AG09309 (cell line): ENCODE measurements around the gene PXMP4.
"Not testable (repeated sequence)": the region's sequence is repeated elsewhere in the genome, so short reads cannot be mapped to it uniquely, and the experiment has no call there.

Experiments used
- DNase-seq: peaks from one replicate; pipeline ENCODE4 v3.0.0-alpha.2; 2010; ENCODE audit warnings: low read depth
- H3K4me3 ChIP-seq: 2 replicates; pipeline ENCODE4 v1.5.1; 2011; ENCODE audit warnings: mild to moderate bottlenecking, low read depth, low read length, moderate library complexity; ENCODE audit not compliant: control insufficient read depth
- TF ChIP-seq, protein P1 (sequence below): IDR thresholded peaks from 2 replicates; pipeline ENCODE4 v1.5.1; 2011; ENCODE audit warnings: mild to moderate bottlenecking, low read depth, low read length, inconsistent platforms; ENCODE audit not compliant: insufficient read depth, control insufficient read depth; ENCODE audit errors: missing control alignments

PXMP4 gene

GRCh38 chr20:33707668-33708067 is 12.4 kb downstream of the PXMP4 start:
- no peak overlapping the region for H3K4me3 ChIP-seq
- TF ChIP-seq, protein P1, sequence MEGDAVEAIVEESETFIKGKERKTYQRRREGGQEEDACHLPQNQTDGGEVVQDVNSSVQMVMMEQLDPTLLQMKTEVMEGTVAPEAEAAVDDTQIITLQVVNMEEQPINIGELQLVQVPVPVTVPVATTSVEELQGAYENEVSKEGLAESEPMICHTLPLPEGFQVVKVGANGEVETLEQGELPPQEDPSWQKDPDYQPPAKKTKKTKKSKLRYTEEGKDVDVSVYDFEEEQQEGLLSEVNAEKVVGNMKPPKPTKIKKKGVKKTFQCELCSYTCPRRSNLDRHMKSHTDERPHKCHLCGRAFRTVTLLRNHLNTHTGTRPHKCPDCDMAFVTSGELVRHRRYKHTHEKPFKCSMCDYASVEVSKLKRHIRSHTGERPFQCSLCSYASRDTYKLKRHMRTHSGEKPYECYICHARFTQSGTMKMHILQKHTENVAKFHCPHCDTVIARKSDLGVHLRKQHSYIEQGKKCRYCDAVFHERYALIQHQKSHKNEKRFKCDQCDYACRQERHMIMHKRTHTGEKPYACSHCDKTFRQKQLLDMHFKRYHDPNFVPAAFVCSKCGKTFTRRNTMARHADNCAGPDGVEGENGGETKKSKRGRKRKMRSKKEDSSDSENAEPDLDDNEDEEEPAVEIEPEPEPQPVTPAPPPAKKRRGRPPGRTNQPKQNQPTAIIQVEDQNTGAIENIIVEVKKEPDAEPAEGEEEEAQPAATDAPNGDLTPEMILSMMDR = no peak
- no peak for DNase-seq

DNA sequence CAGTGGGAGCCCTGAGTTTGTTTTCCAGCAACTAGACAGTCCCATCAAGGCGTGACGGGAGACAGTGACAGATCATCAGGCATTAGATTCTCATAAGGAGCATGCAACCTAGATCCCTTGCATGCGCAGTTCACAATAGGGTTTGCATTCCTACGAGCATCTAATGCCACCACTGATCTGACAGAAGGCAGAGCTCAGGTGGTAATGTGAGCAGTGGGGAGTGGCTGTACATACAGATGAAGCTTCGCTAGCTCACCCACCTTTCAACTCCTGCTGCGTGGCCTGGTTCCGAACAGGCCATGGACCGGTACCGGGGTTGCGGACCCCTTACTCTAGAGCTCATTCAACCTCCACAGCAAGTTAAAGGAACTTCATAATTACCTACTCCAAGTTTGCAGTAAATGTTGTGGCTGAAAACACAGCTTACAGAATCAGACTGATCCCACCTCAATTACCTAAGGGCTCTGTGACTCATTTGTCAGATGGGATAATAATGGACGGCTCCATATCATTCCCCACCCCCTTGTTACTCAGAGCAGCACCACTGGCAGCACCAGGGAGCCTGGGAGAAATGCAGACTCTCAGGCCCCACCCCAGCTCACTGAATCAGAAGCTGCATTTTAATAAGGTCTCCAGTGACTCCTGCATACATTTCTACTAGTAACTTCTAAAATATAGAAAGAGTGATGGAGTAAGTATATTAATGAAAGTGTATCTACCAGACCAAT is 15.7 kb downstream of the PXMP4 start:
- DNase-seq = no peak
- TF ChIP-seq, protein P1 = no peak
- no peak overlapping the region for H3K4me3 ChIP-seq

DNA sequence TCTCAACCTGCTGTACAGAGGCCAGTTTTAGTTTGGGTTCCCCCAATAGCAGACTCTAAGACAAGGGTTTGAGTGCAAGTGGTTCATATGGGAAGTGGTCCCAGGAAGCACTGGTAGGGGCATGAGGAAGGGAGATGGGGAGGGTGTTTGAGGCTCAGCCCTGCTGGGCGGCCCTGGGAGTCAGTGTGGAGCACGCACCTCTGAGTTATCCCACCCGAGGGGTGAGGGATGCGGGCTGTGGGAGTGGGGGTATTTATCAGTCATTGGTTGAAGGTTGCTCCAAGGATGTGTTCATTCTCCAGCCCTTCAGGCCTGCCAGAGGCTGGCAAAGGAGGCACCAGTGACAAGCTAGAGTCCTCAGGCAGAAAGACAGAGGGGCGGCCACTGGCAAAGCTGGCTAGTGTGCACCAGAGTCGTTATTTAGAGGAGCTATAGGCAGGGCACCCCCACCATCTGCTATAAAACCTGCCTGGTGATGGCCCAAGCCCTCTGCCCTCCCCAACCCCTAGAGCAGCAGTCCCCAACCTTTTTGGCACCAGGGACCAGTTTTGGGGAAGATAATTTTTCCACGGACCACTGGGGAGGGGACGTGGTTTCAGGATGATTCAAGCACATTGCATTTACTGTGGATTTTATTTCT is 16.5 kb downstream of the PXMP4 start:
- TF ChIP-seq, protein P1 = no peak
- no peak overlapping the region for H3K4me3 ChIP-seq

GRCh38 chr20:33702861-33703260 is 17.2 kb downstream of the PXMP4 start:
- TF ChIP-seq, protein P1 = no peak
- no peak for DNase-seq

More for the DNA sequence above, 16.5 kb downstream of the PXMP4 start:
- DNase-seq = no peak

DNA sequence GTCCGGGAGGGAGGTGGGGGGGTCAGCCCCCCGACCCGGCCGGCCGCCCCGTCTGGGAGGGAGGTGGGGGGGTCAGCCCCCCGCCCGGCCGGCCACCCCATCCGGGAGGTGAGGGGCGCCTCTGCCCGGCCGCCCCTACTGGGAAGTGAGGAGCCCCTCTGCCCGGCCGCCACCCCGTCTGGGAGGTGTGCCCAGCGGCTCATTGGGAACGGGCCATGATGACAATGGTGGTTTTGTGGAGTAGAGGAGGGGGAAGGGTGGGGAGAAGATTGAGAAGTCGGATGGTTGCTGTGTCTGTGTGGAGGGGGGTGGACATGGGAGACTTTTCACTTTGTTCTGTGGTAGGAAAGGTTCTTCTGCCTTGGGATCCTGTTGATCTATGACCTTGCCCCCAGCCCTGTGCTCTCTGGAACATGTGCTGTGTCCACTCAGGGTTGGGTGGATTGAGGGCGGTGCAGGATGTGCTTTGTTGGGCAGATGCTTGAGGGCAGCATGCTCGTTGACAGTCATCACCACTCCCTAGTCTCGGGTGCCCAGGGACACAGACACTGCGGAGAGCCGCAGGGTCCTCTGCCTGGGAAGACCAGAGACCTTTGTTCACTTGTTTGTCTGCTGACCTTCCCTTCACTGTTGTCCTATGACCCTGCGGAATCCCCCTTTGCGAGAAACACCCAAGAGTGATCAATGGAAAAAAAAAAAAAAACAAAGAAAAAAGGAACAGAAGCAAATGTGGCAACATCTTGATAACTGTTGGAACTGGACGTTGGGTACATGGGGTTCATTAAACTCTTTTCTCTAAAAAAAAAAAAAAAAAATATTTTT is 18.3 kb downstream of the PXMP4 start:
- no peak for DNase-seq
- TF ChIP-seq, protein P1 = no peak
- no peak overlapping the region for H3K4me3 ChIP-seq

More at GRCh38 chr20:33702861-33703260, 17.2 kb downstream of the PXMP4 start:
- H3K4me3 ChIP-seq = no peak overlapping the region

- not testable (repeated sequence) for H3K4me3 ChIP-seq, DNase-seq
Observed at GRCh38 chr20:33700696-33701441, 19.2 kb downstream of the PXMP4 start.

GRCh38 chr20:33698966-33699365 is 21.1 kb downstream of the PXMP4 start:
- not testable (repeated sequence) for DNase-seq, H3K4me3 ChIP-seq
